Measurements from ENCODE around the gene SLC16A13. TPM values are rescaled to one million over a fixed set of nuclear protein-coding genes. Genes with fewer than 3 reads are reported as not detected.
"Not testable (repeated sequence)": the region's sequence is repeated elsewhere in the genome, so short reads cannot be mapped to it uniquely, and the experiment has no call there.

SLC16A13 gene
- total RNA-seq, 4 donors from 2014 or later, result 0.51 to 3.4 TPM; not detected in 2

GRCh38 chr17:7081341-7082062 is 45.7 kb downstream of the SLC16A13 start:
- Histone ChIP-seq H3K27ac (no peak overlapping the region), H3K9me3 (no peaks in the 10 kb centered on the region), H3K27me3 (no peaks in the 10 kb centered on the region), H3K36me3 (no peaks in the 10 kb centered on the region), H3K4me3 (no peak overlapping the region), H3K4me1 (no peaks in the 10 kb centered on the region)
- intact Hi-C loops (cut with DNase I; ENCODE audit: low total_unique reads), result no loop called here
- TF ChIP-seq, protein P1, sequence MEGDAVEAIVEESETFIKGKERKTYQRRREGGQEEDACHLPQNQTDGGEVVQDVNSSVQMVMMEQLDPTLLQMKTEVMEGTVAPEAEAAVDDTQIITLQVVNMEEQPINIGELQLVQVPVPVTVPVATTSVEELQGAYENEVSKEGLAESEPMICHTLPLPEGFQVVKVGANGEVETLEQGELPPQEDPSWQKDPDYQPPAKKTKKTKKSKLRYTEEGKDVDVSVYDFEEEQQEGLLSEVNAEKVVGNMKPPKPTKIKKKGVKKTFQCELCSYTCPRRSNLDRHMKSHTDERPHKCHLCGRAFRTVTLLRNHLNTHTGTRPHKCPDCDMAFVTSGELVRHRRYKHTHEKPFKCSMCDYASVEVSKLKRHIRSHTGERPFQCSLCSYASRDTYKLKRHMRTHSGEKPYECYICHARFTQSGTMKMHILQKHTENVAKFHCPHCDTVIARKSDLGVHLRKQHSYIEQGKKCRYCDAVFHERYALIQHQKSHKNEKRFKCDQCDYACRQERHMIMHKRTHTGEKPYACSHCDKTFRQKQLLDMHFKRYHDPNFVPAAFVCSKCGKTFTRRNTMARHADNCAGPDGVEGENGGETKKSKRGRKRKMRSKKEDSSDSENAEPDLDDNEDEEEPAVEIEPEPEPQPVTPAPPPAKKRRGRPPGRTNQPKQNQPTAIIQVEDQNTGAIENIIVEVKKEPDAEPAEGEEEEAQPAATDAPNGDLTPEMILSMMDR (IDR thresholded peaks at IDR 0.05), result no peak
- no peak for TF ChIP-seq POLR2A (IDR thresholded peaks at IDR 0.05)
- no peak for DNase-seq

DNA sequence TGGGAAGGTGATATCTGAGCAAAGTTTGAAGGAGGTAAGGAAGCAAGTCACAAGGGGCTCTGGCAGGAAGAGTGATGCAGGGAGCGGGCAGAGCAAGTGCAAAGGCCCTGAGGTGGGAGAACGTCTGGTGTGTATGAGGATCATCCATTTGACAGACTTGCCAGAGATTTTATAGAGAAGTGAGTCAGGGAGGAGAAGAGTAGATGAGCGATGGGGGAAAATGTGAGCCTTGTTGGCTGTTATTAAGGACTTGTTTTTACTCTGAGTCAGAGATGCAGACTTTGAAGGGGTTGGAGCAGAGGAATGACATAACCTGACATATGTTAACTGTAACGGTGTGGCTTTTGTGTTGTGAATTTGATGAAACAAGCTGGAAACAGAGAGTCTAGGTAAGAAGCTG is 47.8 kb downstream of the SLC16A13 start:
- no peaks in the 10 kb centered on the region for H3K36me3 ChIP-seq
- no peak for DNase-seq
- intact Hi-C loops (cut with DNase I; ENCODE audit: low total_unique reads), result no loop called here

GRCh38 chr17:7084088-7084487 is 48.3 kb downstream of the SLC16A13 start:
- H3K9me3 ChIP-seq, result no peaks in the 10 kb centered on the region
- intact Hi-C loops (cut with DNase I; ENCODE audit: low total_unique reads), result no loop called here
- no peak overlapping the region for H3K27ac ChIP-seq
- H3K36me3 ChIP-seq, result no peaks in the 10 kb centered on the region
- no peak overlapping the region for H3K4me3 ChIP-seq
- H3K4me1 ChIP-seq, result no peaks in the 10 kb centered on the region
- no peak for TF ChIP-seq POLR2A (IDR thresholded peaks at IDR 0.05)
- TF ChIP-seq, protein P1 (IDR thresholded peaks at IDR 0.05), result no peak
- no peak for DNase-seq
- no peaks in the 10 kb centered on the region for H3K27me3 ChIP-seq

More for the DNA sequence above, 47.8 kb downstream of the SLC16A13 start:
- Histone ChIP-seq H3K4me1 (no peaks in the 10 kb centered on the region), H3K27me3 (no peaks in the 10 kb centered on the region), H3K27ac (no peak overlapping the region), H3K9me3 (no peaks in the 10 kb centered on the region), H3K4me3 (no peak overlapping the region)
- TF ChIP-seq, protein P1 (IDR thresholded peaks at IDR 0.05), result no peak
- no peak for TF ChIP-seq POLR2A (IDR thresholded peaks at IDR 0.05)

GRCh38 chr17:7088442-7088841 is 52.6 kb downstream of the SLC16A13 start:
- H3K27me3 ChIP-seq; H3K9me3 ChIP-seq; H3K4me3 ChIP-seq; intact Hi-C loops (cut with DNase I; ENCODE audit: low total_unique reads); H3K4me1 ChIP-seq; H3K27ac ChIP-seq; DNase-seq; H3K36me3 ChIP-seq: not testable (repeated sequence)

GRCh38 chr17:7089570-7089969 is 53.8 kb downstream of the SLC16A13 start:
- H3K27ac ChIP-seq; intact Hi-C loops (cut with DNase I; ENCODE audit: low total_unique reads); DNase-seq; H3K4me1 ChIP-seq; H3K4me3 ChIP-seq; H3K27me3 ChIP-seq; H3K9me3 ChIP-seq; H3K36me3 ChIP-seq: not testable (repeated sequence)

MicroRNA genes within 50 kb of the gene (microRNA counts, 767-probe panel; counts per million panel counts)
- microRNA hsa-miR-195-5p (7,101 to 8,619 counts per million in 2 donors), microRNA hsa-miR-497-5p (5,525 to 6,294 counts per million in 2 donors)

Small RNA genes within 50 kb of the gene (small RNA-seq; reads per million reads assigned to genes)
- gene AC120057.1, result not detected

Other genes with a start within 250 kb of the SLC16A13 start
- 1 to 10 TPM in 1 of 4 donors, under 1 TPM in 1, not detected in 2; 0.12 to 2.4 TPM for gene TEKT1, start 204.3 kb upstream of the SLC16A13 start, total RNA-seq
- under 1 TPM in 2 of 4 donors, not detected in 2; 0.14 to 0.34 TPM for gene ALOX12, start 40.0 kb upstream of the SLC16A13 start, total RNA-seq
- 100 to 1,000 TPM in 2 of 4 donors, 10 to 100 TPM in 2; 30.8 to 153 (median 101) TPM for gene RNASEK, start 23.4 kb upstream of the SLC16A13 start, total RNA-seq
- gene BCL6B, start 13.0 kb upstream of the SLC16A13 start, total RNA-seq, result 10 to 100 TPM in 3 of 4 donors, 1 to 10 TPM in 1; 9.7 to 32.8 (median 22.7) TPM
- 1 to 10 TPM in 1 of 4 donors, under 1 TPM in 3; 0.14 to 10.0 (median 0.85) TPM for gene SLC16A11, start 8.1 kb downstream of the SLC16A13 start, total RNA-seq
- gene CLEC10A, start 44.2 kb downstream of the SLC16A13 start, total RNA-seq, result 1 to 10 TPM in 2 of 4 donors, not detected in 2; 1.5 to 3.5 TPM
- not detected for gene ASGR2, start 78.8 kb downstream of the SLC16A13 start, total RNA-seq
- gene ASGR1, start 143.4 kb downstream of the SLC16A13 start, total RNA-seq, result 1 to 10 TPM in 2 of 4 donors, under 1 TPM in 1, not detected in 1; 0.77 to 3.2 (median 1.8) TPM
- gene DLG4, start 183.8 kb downstream of the SLC16A13 start, total RNA-seq, result 10 to 100 TPM; 22.8 to 64.0 (median 48.4) TPM
- 100 to 1,000 TPM; 167 to 800 (median 399) TPM for gene ACADVL, start 183.9 kb downstream of the SLC16A13 start, total RNA-seq
- 10 to 100 TPM in 3 of 4 donors, 1 to 10 TPM in 1; 5.1 to 83.2 (median 53.5) TPM for gene DVL2, start 198.5 kb downstream of the SLC16A13 start, total RNA-seq
- 10 to 100 TPM in 3 of 4 donors, 1 to 10 TPM in 1; 9.7 to 68.1 (median 29.7) TPM for gene PHF23, start 203.4 kb downstream of the SLC16A13 start, total RNA-seq
- 100 to 1,000 TPM; 220 to 467 (median 366) TPM for gene GABARAP, start 206.4 kb downstream of the SLC16A13 start, total RNA-seq
- gene CTDNEP1, start 215.7 kb downstream of the SLC16A13 start, total RNA-seq, result 100 to 1,000 TPM in 1 of 4 donors, 10 to 100 TPM in 3; 13.8 to 115 (median 37.2) TPM
- gene ELP5, start 216.2 kb downstream of the SLC16A13 start, total RNA-seq, result 10 to 100 TPM; 41.9 to 65.6 (median 51.3) TPM
- gene CLDN7, start 226.5 kb downstream of the SLC16A13 start, total RNA-seq, result 10 to 100 TPM in 1 of 4 donors, under 1 TPM in 3; 0.29 to 24.4 (median 0.68) TPM
- gene SLC2A4, start 245.7 kb downstream of the SLC16A13 start, total RNA-seq, result 10 to 100 TPM in 2 of 4 donors, 1 to 10 TPM in 2; 1.8 to 25.9 (median 12.6) TPM

Data from uterus (tissue), 4 donors.